HG02852 (cell line): ENCODE results near the gene AKR1D1.
"Not testable (repeated sequence)": the region's sequence is repeated elsewhere in the genome, so short reads cannot be mapped to it uniquely, and the experiment has no call there.

ENCODE experiments used
- ATAC-seq: cut with Tn5 transposase; IDR thresholded peaks from one replicate; pipeline ENCODE4 v1.9.1; 2021; ENCODE audit warnings: mild to moderate bottlenecking, moderate library complexity; ENCODE audit not compliant: unreplicated experiment

AKR1D1 gene

GRCh38 chr7:138072726-138073125 lies 3.5 kb upstream of the AKR1D1 start:
- no peak for ATAC-seq

- ATAC-seq, result no peak
Observed at GRCh38 chr7:138074121-138074520, 2.1 kb upstream of the AKR1D1 start.

- no peak for ATAC-seq
Observed at GRCh38 chr7:138074540-138074939, 1.7 kb upstream of the AKR1D1 start.

- ATAC-seq, result no peak
Observed at GRCh38 chr7:138075350-138075749, 909 bp upstream of the AKR1D1 start.

GRCh38 chr7:138075786-138076185 lies 473 bp upstream of the AKR1D1 start:
- not testable (repeated sequence) for ATAC-seq

- no peak for ATAC-seq
Observed at GRCh38 chr7:138077809-138078208, 1.6 kb downstream of the AKR1D1 start.

DNA sequence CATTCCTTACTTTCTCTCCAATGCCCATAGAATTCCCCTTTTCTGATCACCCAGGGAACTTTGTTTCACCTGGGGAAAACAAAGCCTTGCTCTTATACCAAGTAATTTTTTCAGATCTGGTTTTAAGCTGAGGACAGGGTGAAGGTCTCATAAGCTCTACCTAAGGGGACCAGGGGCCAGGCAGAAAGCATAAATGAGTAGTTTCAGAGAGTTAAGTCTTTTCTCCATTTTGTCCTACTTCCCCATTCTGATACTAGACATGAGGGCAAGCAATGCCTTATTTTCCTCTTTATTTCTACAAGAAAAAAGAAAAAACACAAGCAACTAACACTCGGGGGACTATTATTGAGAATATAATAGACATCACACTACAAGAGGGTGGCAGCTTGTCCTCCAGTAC lies 2.9 kb downstream of the AKR1D1 start:
- no peak for ATAC-seq

DNA sequence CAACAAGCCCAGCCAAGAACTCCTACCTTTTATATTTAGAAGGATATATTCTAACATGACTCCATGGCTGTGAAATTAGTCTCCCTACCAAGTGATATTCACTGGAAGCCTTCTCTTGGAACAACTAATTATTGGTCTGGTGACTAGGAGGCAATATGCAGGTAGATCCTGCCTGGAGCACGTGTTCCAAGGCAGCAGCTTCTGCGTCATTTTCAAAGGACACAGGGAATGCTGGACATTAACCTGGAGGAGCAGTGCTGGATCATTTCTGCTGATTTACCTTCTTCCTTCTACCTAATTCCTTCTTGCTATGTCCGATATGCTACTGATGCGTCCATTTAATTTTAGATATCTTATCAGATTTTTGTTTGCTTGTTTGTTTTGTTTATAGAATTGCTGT lies 5.6 kb downstream of the AKR1D1 start:
- no peak for ATAC-seq

DNA sequence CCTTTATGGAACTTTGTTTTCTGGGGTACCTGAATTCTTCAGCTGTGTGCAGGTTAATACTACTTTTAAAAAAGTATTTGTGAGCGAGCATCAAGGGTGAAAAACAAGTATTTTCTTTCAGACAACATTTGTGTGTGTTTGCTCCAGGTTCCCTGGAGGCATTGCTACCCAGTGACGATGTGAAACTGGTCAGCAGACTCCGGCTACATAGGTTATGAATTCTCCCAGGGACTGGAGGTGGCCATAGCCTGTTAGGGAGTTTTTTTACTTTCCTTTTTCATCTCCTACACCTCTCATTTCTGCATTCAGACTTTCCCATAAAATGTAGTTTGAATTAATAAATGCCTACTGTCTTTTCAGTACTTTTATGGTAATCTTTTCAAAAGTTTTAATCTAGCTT lies 7.6 kb downstream of the AKR1D1 start:
- no peak for ATAC-seq

- no peak for ATAC-seq
Observed at GRCh38 chr7:138086563-138087270, 10.5 kb downstream of the AKR1D1 start.

GRCh38 chr7:138089080-138089901 lies 13.0 kb downstream of the AKR1D1 start:
- ATAC-seq, result no peak

DNA sequence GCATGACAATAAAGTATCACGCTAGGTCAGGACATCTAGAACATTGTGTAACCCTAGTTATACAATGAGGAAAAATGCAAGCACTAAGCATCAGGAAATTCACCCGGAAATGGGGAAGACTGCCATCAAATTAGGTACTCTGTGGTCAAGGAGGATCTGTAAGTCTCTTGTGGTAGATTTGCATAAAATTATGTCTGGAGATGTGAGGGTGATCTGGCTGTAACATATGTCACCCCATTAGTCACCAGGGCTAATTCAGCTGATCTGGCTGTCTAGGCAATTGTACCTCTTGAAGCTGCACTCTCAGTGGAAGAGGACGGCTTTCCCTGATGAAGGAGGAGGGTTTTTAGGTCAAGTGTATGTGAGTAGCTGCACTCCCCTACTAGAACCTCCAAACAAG lies 14.8 kb downstream of the AKR1D1 start:
- ATAC-seq, result no peak

GRCh38 chr7:138091840-138092239 lies 15.6 kb downstream of the AKR1D1 start:
- not testable (repeated sequence) for ATAC-seq

DNA sequence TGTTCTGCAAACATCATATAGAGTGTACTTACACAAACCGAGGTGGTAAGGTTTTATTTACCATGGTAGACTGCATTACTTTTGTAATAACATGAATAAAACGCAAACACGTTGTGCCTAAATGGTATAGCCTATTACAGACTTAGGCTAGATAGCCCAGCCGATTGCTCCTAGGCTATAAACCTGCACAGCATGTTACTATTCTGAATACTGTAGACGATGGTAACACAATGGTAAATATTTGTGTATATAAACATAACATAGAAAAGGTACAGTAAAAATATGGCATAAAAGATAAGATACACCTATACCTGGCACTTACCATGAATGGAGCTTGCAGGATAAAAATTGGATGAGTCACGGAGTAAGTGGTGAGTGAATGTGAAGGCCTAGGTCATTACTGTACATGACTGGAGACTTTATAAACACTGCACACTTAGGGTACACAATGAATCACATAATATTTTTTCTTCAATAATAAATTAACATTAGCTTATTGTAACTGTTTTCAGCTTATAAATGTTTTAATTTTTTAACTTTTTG lies 16.3 kb downstream of the AKR1D1 start:
- no peak for ATAC-seq

GRCh38 chr7:138095972-138096935 lies 20.0 kb downstream of the AKR1D1 start:
- no peak for ATAC-seq

DNA sequence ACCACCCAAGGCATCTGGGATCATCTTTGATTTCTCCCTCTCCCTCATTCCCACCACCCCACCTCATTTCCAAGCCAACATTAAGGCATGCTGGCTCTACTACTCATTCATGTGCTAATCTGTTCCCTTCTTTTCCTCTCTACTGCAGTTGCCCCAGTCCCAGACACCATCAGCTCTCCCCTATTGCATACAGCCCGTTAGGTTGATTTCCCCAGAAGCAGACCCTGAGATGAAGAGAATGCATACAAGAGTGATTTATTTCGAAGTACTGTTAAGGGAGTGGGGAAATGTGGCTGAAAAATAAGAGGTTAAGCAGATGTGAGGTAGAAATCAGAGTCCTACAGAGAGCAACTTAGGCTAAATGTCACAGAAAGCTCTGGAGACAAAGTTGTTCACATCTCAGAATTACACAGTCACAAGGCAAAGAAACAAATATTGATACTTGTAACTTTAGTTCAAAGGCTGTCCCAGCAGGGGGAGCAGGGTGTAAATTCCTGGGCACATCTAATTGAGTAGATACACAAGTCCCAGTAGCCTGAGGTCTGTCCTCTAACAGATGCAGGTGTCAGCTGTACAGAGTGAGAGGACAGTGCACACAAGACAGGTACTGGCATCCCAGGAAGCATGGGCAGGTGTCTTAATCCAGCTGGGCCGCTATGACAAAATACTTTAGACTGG lies 20.9 kb downstream of the AKR1D1 start:
- no peak for ATAC-seq

DNA sequence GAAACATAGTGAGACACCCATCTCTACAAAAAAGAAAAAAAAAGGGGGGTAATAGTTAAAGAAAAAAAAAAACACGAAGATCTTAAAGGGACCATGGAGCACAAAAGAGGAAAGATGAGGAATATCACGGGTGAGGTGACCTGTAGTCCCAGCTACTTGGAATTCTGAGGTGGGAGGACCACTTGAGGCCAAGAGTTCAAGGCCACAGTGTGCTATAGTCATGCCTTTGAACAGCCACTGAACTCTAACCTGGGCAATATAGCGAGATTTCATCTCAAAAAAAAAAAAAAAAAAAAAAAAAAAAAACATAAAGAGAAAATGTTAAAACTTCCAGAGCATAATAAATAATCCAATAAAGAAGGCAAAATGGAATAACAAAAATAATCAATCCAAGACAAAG lies 23.6 kb downstream of the AKR1D1 start:
- ATAC-seq, result no peak

DNA sequence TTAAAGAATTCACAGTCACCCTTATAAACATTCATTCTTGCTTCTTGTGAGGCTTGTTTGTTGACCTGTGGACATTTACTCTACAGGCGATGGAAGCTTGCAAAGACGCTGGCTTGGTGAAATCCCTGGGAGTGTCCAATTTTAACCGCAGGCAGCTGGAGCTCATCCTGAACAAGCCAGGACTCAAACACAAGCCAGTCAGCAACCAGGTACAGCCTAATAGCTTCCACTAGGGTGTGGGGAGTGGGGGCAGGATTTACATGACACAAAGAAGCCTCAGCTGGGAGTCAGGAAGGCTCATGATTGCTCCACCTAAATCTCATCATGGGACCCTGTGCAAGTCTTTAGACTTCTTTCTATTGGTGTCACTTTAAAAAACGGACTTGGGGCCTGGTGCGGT lies 29.0 kb downstream of the AKR1D1 start:
- ATAC-seq, result no peak

- no peak for ATAC-seq
Observed at GRCh38 chr7:138115047-138115446, 38.8 kb downstream of the AKR1D1 start.

DNA sequence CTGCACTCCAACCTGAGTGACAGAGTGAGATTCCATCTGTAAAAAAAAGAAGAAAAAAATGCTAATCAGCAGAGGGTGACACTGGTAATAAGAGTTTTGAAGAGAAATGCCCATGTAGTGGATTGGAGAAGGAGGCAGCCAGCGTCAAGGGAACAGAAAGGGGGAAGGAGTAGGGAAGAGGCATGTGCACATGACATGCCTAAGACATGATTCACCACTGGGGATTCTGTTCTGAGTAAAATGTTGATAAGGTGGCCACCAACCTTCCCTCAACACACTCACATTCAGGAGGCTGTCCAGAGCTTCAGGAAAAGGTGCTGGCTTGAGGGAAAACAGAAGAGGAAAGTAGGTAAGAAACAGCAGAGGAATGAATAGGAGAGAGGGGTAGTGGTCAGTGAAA lies 39.9 kb downstream of the AKR1D1 start:
- ATAC-seq, result no peak
